Stimulated activated CD8-positive, alpha-beta memory T cell treated with anti-CD3 and anti-CD28 coated beads, Interleukin-7, amount 100 ng/mL, for 24 hours (primary cell): ENCODE data around the gene GARIN5A.
"Not testable (repeated sequence)": the region's sequence is repeated elsewhere in the genome, so short reads cannot be mapped to it uniquely, and the experiment has no call there.

Experiments
- DNase-seq: peaks from one replicate; pipeline ENCODE4 v3.0.0-alpha.2; 2020; ENCODE audit warnings: low read depth

GARIN5A gene

DNA sequence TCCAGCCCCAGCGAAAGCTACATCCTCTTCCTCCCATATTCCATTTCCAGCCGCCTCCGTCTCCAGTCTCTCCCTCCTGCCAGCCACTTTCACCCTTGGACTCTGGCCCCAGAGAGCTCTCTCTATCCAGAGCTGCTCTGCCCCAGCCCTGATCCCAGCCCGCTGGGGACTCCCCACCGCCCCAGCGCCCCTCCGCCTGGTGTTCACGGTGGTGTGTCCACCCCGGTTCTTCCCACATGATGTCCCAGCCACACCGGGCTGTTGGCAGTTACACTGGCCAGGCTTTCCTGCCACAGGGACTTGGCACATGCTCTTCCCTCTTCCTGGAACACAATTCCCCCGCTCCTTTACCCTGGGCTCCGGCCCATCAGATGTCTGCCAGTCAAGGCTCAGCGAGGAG, 11.6 kb downstream of the GARIN5A start:
- DNase-seq, result no peak

DNA sequence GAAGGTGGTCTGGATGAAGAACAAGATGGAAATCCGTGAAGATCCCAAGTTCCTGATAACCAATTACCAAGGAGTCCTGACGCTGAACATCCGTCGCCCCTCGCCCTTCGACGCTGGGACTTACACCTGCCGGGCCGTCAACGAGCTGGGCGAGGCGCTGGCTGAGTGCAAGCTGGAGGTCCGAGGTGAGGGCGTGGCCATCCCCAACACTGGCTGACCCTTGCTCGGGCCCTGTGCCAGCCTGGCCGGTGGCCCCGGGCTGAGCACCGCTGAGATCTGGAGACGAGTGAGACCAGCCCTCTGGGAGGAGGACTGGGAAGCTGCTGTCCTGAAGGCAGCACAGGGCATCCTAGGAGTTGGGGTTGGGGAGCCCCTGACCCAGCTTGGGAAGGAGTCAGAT, 12.3 kb downstream of the GARIN5A start:
- DNase-seq, result no peak

DNA sequence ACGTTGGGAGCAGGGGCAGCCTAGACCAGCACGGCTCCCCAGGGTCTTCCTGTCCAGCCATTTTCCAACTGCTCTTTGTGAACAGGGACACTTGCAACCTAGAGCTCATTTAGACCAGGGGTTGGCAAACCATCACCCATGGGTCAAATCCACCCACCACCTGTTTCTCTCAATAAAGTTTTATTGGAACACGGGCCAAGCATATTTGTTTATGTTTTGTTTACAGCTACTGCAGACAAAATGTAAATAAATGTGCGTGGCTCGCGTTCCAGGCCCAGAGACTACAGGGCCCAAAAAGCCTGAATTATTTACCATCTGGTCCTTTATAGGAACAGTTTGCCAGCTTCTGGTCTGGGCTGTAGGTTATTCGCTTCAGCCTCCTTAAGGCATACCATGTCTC, 13.7 kb downstream of the GARIN5A start:
- DNase-seq, result no peak

DNA sequence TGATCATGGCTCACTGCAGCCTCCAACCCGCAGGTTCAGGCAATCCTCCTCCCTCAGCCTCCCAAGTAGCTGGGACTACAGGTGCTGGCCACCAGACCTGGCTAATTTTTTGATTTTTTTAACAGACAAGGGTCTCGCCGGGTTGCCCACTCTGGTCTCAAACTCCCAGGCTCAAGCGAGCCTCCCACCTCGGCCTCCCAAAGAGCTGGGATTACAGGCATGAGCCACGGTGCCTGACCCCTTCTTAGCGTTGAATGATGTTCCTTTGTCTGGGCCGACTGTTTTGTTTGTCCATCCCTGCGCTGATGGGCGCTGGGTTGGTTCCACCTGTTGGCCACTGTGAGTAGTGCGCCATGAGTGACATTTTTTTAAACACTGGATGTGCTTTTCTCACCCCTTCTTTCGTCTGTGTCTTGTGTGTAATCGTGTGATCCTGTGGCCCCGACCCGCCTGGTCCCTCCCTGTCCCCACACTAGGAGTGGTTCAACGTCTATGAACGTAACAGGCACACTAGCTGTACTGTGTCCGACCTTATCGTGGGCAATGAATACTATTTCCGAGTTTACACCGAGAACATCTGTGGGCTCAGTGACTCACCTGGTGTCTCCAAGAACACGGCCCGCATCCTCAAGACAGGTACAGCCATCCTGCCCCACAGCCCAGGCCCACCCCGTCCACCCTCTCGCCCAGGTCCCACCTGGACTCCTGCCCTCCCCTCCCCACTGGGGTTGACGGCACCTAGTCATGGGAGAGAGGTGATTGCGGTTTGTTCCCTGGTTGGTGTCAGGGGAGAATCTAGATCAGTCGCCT, 15.4 kb downstream of the GARIN5A start:
- peak; percentile 41 for DNase-seq

DNA sequence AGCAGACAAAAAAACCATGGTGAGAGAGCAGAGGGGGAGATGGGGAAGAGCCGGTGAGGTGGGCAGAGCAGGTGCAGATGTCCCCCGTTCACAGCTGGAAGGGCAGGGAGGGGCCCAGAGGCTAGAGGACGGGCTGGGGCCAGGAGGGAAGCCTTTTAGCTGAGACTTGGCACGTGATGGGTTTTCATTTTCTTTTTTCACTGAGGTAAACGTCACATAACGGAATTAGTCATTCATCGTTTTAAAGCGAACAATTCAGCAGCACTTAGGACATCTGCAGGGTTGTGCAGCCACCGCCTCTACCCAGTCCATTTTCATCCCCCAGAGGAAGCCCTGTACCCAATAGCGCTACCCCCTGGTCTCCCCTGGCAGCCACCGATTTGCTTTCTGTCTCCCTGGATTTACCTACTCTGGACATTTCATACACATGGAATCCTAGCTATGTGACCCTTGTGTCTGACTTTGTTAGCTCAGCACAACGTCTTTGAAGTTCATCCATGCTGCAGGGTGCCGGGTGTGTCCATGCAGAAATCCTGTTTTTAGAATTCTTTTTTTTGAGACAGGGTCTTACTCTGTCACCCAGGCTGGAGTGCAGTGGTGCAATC, 16.4 kb downstream of the GARIN5A start:
- DNase-seq, result no peak

DNA sequence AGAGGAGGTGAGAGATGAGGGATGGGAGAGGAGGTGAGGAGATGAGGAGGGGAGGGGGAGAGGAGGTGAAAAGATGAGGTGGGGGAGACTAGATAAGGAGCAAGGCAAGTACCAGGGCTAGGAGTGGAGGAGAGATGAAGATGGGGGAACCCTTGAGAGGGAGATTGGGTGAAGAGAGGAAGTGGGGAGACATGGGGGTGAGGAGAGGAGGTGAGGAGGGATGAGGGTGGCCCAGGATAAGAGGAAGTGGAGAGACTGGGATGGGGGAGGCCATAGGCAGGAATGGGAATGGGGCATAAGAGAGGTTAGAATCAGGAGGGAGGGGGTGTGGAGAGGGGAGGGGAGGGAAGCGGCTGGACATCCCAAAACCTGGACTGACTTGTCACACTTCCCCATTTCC, 17.0 kb downstream of the GARIN5A start:
- no peak for DNase-seq

DNA sequence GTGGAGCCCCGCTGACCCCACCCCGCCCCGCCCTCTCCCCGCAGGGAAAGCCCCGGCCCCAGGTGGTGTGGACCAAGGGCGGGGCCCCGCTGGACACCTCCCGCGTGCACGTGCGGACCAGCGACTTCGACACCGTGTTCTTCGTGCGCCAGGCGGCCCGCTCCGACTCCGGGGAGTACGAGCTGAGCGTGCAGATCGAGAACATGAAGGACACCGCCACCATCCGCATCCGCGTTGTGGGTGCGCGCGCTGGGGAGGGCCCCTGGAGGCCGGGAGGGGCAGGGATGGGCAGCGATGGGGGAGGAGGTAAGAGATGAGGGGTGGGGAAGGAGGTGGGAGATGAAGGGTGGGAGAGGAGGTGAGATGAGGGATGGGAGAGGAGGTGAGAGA, 17.6 kb downstream of the GARIN5A start:
- no peak for DNase-seq

DNA sequence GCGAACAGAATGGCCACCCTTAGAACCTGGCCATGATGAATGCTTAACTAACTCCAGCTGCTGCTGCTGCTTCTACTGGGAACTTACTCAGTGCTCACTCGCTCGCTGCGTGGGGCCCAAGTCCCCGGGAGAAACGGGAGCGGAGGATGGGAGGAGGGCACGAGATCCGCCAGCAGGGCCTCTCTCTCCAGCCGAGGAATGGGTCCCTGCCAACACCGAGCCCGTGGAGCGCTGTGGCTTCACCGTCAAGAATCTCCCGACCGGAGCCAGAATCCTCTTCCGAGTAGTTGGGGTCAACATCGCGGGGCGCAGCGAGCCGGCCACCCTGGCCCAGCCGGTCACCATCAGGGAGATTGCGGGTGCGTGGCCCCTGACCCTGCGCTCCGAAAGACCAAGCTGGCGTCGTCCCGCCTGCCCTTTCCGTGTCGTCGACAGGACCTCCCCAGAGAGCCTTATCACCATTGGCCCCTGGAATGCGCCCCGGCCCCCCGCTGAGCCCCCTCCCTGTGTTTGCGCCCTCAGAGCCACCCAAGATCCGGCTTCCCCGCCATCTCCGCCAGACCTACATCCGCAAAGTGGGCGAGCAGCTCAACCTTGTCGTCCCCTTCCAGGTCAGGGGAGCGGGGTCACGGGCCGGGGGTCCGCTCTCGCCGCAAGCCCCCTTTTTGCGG, 18.1 kb downstream of the GARIN5A start:
- no peak for DNase-seq

DNA sequence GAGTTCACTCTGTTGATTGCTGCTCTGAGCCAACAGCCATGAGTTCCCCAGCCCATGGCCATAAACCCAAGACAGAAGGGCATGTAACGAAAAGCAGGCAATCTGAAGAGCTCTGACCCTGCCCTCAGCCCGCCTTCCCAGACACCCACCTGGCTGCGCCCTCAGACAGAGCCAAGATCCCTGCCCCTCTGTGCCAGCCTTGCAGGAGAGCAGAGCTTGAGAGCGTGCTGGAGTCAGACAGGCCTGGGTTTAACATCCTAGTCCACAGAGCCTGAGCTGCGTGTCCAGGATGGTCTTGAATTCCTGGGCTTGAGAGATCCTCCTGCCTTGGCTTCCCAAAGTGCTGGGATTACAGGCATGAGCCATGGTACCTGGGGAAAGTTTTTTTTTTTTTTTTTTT, 19.3 kb downstream of the GARIN5A start:
- no peak for DNase-seq

DNA sequence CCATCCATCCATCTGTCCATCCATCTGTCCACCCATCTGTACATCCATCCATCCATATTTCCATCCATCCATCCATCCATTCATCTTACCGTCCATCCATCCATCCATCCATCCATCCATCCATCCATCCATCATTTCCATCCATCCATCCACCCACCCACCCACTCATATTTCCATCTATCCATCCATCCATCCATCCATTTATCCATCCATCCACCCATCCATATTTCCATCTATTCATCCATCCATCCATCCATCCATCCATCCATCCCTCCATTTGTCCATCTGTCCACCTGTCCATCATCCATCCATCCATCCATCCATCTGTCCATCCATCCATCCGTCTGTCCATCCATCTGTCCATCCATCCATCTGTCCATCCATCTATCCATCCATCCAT, 20.7 kb downstream of the GARIN5A start:
- DNase-seq, result no peak

DNA sequence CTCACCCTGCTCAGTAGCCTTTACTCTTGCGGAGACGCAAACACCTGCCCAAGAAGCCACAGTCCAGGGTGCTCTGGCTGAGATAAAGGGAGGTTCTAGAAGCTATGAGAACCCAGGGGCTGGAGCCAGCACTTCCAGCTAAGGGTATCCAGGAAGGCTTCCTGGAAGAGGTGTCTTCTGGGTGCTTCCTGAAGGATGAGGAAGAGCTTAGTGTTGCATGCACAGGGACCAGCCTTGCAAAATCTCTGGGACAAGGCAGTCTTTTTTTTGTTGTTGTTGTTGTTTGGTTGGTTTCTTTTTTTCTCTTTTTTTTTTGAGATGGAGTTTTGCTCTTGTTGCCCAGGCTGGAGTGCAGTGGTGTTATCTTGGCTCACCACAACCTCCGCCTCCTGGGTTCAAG, 23.4 kb downstream of the GARIN5A start:
- DNase-seq, result no peak

DNA sequence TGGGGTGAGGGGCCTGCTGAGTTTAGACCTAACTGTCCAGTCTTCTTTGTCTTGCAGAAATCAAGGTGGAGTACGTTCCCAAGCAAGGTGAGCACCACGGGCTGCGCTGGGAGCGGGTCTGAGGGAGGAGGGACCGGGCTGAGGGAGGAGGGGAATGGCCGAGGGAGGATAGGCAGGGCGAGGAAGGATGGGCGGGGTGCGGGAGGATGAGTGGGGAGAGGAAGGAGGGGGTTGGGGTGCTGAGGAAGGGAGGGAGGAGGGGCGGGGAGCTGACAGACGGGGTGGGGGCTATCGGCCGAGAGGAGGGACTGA, 25.5 kb downstream of the GARIN5A start:
- DNase-seq, result no peak

DNA sequence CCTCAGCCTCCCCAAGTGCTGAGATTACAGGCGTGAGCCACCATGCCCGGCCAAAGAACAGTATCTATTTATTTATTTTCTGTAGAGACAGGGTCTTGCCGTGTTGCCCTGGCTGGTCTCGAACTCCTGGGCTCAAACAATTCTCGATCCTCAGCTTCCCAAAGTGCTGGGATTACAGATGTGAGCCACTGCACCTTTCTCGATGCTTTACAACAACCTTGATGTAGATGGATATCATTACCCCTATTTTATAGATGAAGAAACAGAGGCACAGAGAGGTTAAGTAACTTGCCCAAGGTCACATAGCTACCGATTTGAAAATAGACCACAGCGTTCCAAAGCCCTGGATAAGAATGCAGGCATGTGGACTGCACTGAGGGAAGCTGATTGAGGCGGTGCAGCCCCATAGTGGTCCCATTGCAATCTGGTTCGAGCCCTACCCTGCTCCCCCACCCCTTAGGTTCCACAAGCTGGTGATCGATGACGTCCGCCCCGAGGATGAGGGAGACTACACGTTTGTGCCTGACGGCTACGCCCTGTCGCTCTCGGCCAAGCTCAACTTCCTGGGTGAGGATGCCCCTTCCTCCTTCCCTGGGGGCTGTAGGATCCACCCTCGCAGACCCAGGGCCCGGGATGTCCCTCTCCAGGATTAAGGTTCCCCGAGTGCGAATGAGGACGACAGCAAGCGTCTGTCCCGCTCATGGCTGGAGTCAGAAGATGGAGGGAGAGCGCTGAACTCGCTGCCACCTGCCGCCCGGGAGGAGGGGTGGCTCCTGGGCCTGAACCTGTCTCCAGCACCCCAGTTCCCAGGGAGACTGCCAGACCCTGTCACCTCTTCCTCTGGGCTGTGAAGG, 26.1 kb downstream of the GARIN5A start:
- DNase-seq, result no peak

DNA sequence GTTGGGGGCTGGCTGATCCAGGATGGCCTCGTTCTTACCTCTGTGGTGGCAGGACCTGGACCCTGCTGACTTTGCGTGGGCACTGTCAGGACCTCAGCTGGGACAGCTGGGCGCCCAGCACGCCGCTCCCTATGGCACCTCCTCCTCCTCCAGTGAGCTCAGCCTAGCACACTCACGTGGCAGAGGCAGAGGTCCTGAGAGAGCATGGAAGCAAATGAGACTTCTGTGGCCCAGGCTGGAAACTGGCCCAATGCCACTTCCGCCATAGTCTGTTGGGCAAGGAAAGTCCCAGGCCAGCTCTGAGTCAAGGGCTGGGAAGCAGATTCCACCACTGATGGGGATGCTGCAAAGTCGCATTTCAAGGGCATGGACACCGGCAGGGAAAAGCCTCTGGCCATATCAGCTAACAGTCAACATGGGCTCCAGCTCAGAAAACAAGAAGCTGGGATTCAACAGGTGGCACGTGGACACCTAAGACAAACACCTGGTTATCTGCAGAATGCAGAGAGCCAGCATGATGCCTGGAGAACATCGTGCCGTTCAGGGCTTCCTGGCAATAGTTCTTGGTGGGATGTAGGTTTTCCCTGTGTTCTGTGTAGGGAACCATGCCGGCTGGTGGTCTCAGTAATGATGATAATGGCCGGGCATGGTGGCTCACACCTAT, 27.3 kb downstream of the GARIN5A start:
- no peak for DNase-seq

DNA sequence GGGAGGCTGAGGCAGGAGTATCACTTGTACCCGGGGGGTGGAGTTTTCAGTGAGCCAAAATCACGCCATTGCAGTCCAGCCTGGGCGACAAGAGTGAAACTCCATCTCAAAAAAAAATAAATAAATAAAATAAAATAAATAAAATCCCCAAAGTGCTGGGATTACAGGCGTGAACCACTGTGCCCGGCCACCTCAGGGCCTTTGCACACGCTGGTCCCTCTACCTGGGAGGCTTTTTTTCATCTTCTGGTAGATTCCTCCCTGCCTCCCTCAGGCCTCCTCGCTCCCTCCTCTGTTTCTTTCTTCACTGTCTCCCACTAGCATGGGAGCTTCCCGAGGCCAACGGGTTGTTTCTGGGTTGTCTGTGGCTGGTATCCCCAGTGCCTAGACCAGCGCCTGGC, 28.9 kb downstream of the GARIN5A start:
- no peak for DNase-seq

DNA sequence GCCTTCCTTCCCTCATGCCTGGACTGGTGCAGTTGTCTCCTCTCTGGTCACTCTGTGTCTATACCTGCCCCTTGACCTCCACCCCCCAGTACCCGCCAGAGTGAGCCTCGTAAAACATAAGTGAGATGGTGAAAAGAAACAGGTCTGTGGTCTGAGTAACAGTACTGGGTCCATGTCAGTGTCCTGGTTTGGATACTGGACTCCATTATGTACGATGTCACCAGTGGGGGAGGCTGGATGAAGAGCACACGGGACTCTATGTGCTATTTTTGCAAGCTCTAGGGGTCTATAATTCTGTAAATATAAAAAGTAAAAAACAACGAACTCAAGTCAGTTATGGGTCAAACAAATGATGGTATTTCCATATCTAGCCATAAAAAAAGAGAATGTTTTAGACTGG, 29.6 kb downstream of the GARIN5A start:
- no peak for DNase-seq

DNA sequence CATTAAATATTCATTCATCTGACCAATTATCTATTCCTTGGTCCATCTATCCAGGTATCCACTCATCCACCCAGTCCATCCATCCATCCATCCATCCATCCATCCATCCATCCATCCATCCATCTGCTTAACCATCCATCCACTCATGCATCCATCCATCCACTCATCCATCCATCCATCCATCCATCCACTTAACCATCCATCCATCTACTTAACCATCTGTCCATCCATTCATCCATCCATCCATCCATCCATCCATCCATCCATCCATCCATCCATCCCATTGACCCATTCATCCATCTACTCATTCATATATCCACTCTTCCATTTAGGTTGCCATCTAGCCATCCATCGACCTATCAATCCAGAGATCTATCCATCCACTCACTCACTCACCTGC, 32.6 kb downstream of the GARIN5A start:
- DNase-seq, result no peak

DNA sequence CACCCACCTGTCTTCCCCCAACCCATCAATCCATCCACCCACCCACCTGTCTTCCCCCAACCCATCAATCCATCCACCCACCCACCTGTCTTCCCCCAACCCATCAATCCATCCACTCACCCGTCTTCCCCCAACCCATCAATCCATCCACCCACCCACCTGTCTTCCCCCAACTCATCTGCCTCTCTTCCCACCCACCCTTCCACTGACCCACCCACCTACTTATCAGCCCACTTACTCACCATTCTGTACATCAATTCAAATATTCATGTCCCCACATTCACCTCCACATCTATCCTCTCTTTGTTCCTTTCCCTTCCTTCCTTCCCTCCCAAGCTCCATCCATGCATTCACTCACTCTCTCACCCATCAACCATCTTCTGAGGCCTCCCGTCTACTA, 37.5 kb downstream of the GARIN5A start:
- DNase-seq, result not testable (repeated sequence)

DNA sequence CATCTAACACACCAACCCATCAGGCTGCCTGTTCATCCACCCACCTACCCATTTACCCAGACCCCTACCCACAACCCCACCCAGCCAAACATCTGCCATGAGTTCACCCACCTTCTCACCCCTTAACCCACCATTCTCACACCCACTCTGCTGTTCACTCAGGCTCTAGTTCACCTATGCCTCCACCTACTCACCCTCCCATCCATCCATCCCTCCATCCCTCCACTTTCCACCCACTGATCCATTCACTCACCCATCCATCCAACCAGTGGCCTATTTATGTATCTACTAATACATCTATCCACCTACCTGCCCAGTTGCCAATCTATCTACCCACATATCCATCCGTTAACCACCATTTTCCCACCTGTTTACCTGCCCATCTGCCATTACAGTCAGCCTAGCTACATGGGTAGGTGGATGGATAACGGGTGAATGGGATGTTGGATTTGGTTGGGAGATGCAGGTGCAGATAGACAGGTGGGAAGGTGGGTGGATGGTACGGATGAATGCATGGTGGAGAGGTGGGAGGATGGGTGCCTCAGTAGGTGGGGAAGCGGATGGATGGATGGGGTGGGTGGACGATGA, 38.7 kb downstream of the GARIN5A start:
- no peak for DNase-seq

DNA sequence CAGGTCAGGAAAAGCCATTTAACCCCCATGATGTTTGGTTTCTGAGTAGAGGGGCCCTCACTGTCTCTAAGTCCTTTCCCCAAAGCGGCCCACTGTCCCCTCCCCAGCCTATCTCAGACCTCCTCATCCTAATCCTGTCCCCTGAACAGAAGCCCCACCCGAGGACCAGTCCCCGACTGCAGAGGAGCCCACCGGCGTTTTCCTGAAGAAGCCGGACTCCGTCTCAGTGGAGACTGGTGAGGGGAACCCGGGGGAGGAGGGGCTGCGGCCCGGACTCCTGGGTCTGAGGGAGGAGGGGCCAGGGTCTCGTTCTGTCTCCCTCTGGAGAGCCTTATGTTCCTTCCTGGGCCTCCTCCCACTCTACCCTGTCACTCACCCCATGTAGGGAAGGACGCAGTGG, 41.0 kb downstream of the GARIN5A start:
- DNase-seq, result no peak

DNA sequence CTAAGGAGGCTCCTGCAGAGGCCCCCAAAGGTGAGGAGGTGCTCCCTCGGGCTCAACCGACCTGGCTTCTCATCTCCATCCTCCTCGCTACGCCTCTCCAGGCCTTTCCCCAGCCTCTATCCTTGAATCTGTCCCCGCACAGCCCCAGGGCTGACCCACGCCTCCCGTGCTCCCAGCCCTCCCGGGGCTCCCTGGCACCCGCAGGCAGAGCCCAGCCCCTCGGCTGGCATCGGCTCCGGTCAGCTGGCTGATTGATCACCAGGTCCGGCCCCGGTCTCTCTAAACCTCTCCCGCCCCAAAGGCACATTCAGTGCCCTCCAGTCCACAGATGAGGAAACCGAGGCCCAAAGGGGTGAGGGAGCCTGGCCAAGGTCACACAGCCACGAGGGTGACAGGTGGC, 41.4 kb downstream of the GARIN5A start:
- DNase-seq, result no peak

DNA sequence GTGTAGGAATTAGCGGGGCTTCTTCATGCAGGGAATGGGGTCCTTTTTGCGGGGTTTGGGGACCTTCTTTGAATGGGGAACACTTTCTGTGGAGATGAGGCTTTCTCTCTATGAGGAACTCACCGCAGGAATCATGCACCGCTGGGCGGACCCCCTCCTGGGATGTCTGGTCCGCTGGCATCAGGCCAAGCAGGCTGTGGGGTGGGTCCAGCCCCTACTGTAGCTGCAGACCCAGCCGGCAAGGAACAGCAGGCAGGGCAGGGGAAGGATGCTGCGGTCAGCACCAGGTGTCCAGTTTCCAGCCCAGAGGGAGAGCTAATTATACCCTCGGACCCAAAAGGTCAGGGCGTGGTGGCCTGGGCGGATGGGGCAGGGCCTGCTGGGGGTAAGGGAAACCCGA, 42.1 kb downstream of the GARIN5A start:
- DNase-seq, result no peak
